Stimulated activated CD8-positive, alpha-beta memory T cell treated with anti-CD3 and anti-CD28 coated beads, Interleukin-12 subunit alpha, Interleukin-12 subunit beta, amount 100 ng/mL, for 1 hour (primary cell): ENCODE data around the gene TASP1.
"Not testable (repeated sequence)": the region's sequence is repeated elsewhere in the genome, so short reads cannot be mapped to it uniquely, and the experiment has no call there.

Source experiments
- DNase-seq: peaks from one replicate; pipeline ENCODE4 v3.0.0-alpha.2; 2020; ENCODE audit warnings: low read depth

The TASP1 gene

DNA sequence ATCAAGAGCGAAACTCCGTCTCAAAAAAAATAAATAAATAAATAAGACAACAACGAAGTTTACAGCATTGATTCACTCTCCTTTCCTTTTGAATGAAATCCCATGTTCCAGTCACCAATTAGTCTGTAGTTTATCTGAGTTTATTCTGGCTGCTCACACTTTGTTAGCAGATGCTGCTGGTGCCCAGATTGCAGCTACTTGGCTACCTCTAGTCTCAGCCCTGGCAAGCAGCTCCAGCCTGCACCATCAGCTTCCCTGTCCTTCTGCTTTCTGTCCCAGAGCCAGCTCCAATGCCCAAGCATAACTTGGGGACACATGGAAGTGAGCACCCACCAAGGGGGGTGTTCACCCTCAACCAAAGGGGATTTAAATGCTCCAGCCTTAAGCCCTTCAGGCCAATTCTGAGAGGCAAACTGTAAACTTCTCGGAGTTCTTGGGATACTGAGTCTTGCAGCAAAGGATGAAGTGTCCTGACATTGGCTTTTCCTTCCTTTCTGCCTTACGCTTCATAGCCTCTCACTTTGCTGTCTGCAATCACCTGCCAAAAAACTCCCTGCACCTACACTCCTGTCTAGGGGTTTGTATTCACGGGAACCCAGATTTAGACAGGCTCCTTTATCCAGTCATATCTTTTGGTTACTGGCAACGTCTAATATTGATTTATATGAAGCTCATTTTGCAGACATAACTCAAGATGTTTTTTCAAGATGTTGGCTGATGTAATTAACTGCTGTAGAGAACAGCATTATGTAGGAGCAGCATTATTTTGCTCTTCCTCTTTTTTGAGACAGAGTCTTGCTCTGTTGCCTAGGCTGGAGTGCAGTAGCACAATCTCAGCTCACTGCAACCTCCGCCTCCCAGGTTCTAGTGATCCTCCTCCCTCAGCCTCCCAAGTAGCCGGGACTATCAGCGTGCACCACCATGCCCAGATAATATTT is 9.8 kb upstream of the TASP1 start:
- no peak for DNase-seq

DNA sequence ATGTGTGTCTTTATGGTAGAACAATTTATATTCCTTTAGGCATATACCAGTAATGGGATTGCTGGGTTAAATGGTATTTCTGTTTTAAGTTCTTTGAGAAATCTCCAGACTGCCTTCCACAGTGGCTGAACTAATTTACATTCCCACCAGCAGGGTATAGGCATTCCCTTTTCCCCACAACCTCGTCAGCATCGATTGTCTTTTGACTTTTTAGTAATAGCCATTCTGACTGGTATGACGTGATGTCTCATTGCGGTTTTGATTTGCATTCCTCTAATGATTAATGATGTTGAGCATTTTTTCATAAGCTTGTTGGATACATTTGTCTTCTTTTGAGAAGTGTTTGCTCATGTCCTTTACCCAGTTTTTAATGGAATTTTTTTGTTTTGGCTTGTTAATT is 5.3 kb upstream of the TASP1 start:
- DNase-seq, result no peak

DNA sequence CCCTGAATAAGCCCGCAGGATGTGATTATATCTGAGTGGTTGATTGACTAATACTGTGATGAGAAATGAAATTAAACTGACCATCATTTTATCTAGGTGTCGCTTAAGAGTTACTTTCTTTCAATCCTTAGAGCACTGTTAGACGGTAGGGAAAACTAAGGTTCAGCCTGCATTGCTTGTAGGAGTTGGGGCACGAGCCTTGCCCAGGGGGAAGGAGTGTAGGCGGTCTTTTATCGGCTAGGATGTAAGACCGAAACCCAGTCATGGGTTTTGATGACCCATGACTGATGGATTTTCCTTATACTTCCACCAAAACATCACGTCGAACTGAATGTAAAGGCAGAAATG is 392 bp upstream of the TASP1 start:
- DNase-seq, result no peak

DNA sequence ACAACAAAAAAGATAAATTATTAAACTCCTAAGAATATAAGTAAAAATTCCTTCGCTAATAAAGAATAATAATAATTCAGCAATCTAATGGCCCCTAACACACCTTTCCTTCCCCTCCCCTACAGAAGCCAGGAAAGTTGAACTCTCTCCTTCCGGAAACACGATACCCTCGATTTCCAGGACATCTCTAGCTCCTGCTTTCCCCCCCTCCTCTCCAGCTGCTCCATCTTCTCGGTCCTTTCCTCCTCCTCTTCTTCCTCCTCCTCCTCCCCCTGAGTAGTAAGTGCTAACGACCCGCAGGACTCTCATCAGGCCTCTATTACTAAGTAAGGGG is 603 bp downstream of the TASP1 start:
- DNase-seq, result no peak

DNA sequence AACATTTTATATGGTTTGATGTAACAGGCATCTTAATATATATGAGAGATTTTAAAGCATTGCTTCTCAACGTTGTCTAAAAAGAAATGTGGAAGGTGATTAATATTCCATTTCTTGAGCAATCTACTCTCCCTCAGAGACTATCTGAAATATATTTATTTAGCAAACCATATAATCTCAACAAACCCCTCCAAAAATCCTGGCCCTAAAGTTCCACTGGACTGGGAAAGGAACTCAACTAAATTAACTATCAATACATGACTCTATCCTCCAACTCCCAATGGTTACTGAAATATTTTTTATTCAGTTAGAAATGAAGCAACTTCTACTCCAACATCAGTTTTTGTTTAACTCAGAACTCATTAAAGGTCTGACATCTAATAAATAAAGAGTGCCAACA is 6.3 kb downstream of the TASP1 start:
- DNase-seq, result no peak

DNA sequence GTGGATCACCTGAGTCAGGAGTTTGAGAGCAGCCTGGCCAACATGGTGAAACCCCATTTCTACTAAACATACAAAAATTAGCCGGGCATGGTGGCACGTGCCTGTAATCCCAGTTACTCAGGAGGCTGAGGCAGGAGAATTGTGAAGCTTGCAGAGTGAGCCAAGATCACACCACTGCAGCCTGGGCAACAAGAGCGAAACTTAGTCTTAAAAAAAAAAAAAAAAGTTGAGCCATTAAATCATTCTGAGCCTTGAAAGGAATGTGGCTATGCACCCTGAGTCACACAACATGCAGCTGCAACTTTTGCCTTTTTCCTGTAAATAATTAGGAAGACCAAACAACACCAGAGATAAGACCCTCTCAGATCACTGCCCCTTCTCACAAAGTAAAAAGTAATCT is 11.2 kb downstream of the TASP1 start:
- not testable (repeated sequence) for DNase-seq

DNA sequence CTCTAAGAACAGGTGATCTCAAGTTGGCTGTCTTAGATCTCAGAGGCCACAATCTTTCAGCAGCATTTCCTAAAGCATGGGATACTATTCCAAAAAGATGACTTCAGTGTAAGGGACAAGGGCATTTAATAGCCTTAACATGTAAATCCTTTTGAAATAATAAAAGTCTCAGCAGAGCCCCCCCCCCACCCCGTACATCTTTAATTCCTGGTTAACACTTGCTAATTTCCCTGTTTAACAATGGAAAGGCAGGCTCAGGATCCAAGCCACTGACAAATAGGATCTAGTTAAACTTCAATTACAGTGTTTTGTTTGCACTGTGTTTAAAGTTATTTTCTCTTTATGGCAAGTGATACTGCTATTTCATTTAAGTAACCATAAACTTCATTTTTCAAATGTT is 12.0 kb downstream of the TASP1 start:
- no peak for DNase-seq

DNA sequence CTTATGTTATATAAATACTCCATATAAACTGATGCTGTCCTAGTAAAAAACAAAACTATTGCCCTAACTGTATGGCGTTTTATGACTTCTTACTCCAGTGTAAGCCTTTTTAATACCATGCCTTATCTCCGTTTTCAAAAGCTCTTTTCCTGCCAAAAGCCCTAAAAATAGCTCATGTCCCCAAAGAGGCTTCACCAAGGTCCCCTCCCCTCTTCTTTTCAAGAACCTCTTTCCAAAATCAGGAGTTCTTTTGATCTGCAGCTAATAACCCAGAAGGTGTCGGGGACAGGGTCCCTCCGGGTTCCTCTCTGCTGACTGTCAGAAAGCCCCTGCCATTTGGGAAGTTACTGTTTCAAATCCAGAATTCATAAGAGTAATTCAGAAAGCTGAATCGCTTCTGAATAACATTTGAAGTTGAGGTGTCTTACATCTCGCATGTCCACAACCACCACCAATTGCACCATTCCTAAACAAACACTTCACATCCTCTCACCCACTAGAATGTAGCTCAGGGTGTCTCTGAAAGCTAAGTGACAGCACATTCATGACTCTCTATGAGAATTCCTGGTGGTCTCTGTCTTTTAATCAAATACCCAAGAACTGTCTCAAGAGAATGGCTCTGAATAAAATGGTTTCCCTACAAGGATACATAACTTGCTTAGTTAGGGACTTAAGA is 13.3 kb downstream of the TASP1 start:
- no peak for DNase-seq

DNA sequence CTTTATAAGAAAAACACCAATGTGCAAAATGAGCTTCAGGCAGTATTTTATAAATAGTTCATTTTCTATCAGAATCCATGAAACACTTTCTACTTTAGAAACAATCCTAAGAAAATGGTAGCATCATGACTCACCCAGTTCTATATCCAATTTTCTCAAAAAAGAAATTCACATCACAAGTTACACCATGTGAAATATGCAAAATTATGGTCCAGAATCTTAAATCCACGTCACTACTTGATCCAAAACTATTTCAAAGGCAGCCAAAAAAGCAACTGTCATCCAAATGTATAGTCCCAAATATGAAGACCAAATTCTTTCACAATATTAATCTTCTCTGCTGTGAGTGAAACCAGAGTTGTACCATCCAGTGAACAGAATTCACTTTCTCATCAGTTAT is 19.3 kb downstream of the TASP1 start:
- DNase-seq, result not testable (repeated sequence)

DNA sequence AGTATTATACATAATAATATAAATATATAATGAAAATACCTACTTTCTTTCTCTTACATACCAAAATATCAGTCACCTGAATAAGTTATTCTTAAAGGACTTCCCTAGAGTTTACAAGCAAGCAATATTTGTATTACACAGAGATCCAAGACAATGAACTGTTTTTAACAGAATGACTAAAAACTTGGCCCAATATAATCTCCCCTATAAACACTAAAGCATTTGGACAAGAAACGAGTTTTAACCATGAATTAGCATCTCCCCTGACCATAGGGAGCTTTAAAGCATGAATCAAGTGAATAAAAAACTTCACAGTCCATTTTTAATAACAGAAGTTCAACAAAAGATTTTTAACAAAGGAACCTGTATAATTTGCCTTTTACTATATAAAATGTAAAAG is 20.3 kb downstream of the TASP1 start:
- DNase-seq, result not testable (repeated sequence)

DNA sequence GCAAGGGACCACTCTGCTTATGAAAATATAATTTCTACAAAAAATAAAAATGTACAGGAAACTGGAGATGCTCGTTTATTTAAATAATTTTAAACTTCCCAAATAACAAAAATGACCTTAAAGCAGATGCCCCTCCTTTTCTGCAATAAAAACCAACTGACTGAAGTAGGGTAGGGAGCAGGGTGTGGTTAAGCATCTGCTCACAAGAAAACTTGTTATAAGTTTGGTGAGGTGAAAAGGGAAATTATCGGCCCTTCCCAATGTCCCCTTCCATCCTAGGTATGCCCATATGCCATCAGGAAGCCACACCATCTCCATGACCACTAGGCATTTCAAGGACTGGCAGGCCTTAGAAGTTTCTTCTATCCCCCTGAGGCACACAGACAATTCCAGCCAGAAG is 21.1 kb downstream of the TASP1 start:
- not testable (repeated sequence) for DNase-seq

DNA sequence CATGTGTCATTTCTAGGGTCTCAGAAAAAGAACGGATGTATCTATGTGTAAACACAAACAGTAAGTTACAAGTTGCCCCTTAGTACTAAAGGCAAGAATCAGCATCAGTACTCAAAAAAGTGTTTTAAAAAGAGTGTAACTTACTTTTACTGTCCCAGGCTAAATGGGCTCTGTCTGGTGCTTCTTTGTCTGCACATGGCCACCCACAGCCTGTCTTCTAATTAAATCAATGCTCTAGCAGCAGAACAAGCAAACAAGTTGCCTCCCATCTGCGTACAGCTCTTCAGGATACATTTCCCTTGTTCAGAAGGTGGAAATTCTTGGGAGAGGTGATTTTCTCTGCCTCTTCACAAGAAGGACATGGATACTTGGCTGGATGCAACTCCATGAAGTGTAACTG is 22.0 kb downstream of the TASP1 start:
- DNase-seq, result not testable (repeated sequence)

DNA sequence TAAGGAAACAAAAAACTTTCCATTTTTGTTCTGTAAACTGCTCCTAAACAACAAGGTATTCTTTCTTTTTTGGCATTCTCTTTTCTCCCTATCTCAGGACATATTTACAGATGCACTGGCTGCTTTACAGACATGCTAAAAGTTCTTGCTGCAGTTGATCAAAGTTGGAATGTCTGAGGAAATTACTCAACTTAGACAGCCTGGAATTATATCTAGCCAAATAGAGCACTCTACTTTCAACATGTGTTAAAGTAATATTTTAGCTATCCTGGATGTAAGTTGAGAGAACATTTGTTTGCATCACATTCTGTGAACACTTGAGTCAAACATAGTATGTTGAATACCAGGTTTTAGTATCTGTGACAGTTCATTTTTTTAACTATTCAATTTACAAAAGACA is 24.8 kb downstream of the TASP1 start:
- no peak for DNase-seq

DNA sequence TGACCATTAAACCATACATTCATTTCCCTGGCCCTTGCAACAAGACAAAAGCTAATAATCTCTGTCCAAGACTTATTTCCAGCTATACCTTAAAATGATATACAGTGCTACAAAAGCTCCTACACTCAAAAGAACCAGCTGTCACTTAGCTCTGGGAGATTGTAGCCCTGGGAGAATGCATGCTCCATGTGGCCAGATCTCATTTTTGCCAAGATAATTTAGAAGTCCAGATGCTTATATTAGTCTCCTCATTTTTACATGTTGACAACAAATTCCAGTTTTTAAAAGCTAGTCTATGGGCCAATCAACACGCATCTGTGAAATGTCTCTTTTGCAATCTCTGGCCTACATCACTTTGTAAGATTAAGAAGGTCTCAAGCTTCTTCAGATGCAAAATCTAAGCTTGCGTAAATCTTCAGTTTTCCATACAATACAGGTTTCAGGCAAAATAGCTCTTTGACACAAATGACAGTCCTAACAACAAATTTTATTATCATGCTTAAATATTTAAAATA is 27.1 kb downstream of the TASP1 start:
- DNase-seq, result no peak

DNA sequence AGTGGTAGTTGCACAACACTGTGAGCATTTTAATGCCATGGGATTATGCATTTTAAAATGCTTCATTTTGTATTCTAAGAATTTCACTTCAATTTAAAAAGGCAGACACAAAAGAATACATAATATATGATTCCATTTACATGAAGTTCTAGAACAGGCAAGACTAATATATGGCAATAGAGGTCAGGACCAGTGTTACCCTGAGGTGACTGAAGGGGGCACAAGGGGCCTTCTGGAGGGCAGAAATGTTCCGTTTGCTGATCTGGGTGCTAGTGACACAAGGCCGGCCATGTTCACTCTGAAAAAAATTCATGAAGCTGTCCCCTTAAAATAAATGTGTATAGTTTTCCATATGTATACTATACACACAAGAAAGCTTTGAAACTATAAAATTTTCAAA is 28.5 kb downstream of the TASP1 start:
- no peak for DNase-seq

DNA sequence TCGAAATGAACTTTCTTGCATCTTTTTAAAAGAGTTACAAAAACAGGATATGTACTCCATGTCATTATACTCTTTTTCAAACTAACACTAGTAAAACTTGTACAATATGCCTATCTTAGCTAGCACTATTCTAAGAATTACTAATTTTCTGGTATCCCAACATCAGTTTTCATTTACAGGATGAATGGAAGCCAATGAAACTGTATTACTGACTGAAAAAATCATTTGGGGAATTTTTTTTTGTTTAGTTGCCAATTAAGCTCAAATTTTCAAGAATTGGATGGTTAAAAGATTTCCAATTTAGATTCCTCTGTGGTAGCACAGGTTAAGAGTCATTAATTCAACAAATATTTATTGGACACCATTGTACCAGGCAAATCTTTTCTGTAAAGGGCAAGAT is 30.7 kb downstream of the TASP1 start:
- DNase-seq, result no peak

DNA sequence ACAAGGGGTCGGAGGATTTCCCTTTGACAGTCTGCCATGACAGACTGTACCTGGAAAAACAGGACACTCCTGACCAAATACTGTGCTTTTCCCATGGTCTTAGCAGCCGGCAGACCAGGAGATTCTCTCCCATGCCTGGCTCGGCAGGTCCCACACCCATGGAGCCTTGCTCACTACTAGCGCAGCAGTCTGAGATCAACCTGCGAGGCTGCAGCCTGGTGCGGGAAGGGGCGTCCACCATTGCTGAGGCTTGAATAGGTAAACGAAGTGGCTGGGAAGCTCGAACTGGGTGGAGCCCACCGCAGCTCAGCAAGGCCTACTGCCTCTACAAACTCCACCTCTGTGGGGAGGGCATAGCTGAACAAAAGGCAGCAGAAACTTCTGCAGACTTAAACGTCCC is 45.3 kb downstream of the TASP1 start:
- not testable (repeated sequence) for DNase-seq

DNA sequence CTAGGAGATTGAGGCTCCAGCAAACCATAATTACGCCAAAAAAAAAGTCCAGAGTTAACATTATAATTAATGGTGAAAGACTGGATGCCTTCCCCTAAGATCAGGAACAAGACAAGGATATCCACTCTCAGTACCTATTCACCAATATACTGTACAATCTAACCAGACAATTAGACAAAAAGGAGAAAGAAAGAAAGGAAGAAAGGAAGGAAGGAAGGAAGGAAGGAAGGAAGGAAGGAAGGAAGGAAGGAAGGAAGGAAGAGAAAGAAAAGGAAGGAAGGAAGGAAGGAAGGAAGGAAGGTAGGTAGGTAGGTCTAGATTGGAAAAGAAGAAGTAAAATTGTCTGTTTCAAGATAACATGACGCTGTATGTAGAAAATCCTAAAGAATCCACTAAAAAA is 50.7 kb downstream of the TASP1 start:
- no peak for DNase-seq

DNA sequence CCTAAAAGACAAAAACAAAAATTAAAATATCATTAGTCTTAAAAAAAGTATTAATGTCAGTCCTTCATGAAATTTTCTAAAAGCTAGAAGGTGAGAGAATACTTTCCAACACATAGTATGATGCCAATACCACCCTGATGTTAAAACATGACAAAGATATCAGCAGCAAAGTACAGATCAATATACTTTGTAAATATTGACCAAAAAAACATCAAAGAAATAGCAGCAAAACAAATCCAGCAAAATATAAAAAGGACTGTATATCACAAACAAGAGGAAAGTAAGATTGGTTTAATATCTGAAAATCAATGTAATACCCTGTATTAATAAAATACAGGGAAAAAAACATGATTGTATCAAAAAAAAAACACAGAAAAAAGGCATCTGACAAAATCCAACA is 51.4 kb downstream of the TASP1 start:
- DNase-seq, result no peak

DNA sequence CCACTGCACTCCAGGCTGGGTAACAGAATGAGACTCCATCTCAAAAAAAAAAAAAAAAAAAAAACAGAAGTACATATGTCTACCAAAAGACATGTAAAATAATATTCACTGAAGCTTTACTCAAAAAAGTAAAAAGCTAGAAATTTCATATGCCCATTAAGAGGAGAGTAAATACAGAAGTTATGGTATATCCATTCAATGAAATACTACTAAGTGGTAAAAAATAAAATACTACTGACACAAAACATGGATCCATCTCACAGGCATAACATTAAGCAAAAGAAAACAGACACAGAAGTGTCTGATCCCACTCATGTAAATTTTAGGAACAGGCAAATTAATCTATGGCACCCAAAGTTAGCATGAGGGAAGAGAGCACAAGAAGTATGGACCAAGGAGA is 52.6 kb downstream of the TASP1 start:
- no peak for DNase-seq

DNA sequence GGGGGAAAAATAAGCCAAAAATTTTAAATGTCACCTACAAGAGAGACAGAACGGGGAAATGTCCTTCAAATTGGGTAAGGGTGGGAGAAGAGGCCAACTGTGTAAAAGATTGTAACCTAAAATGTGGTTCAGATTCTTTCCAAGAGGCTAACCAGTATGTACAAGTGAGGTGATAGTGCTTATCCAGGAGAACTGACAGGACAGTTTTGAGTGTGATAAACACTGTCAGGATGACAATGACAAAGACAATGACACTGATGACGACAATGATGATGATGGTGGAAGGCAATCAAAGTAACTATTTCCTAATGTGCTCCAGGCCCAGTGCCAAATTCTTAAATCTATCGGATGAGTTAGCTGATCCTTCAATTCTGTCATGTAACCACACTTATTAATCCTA is 57.3 kb downstream of the TASP1 start:
- DNase-seq, result no peak

DNA sequence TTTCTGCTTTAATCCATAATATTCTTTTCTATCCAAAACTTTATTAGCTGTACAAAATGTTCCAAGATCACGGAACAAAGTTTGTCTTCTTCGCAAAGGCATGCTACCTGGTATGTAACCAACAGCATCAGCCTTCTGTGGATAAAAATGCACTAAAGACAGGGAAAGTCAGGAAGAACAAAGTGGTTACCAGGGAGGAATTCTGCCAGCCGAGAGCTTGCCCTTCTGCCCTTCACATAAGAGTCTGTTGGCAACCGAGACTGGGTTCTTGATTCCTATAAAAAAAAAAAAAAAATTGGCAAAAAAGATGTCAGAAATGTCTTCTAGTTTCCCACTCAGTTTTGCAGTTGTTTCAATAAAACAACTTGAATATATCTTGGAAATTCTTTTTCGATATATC is 58.0 kb downstream of the TASP1 start:
- DNase-seq, result no peak

DNA sequence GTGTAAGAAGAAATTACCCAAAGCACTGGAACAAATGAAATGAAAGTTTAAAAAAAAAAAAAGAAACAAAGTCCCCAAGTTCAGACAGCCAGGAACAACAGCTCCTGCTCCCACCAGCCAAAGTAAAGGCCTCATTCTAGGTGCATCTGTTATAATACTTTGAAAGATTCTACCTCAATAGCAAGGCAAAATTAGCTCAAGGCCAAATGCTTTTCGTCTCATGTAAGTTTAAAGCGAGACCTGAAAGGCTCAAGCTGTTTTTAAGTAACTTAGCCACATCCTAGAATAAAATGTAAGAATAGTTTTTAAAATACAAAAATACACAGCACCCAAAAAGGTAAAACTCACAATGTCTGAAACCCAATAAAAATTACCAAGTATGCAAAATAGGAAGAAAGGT is 64.7 kb downstream of the TASP1 start:
- no peak for DNase-seq

DNA sequence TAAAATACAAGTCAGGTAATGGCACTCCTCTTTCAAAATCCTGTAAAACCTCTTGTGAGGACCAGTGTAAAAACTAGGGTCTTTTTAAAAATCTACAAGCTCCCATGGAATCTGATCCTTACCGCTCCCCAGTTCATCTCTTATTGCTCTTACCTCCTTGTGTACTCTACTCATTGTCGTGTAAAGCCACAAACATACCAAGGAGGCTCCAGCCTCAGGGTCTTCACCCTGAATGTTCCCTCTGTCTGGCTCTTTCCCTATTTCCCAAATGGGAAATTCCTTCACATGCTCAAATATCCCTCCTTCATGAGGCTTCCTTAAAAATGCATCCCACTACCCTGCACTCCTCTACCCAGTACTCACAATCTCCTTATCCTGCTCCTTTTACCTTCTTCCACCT is 67.1 kb downstream of the TASP1 start:
- no peak for DNase-seq
